Activated T-cell treated with anti-CD3 and anti-CD28 coated beads, Interleukin-2, amount 50 U/mL, for 4 hours (primary cell): ENCODE results near the gene GGNBP2. TPM values are rescaled to one million over a fixed set of nuclear protein-coding genes. Genes with fewer than 3 reads are reported as not detected.
"Not testable (repeated sequence)": the region's sequence is repeated elsewhere in the genome, so short reads cannot be mapped to it uniquely, and the experiment has no call there.

Experiments
- ATAC-seq, 2 donors: fragments of 200-7000 bp; cut with Tn5 transposase; one replicate each; pipeline ENCODE4 v1.10.0; 2021
- DNase-seq: peaks from one replicate; pipeline ENCODE4 v3.0.0-alpha.2; 2020
- H3K27me3 Mint-ChIP-seq: one replicate; pipeline ENCODE4 v1.8.0; 2021; ENCODE audit warnings: low read depth, mixed read lengths
- H3K36me3 Mint-ChIP-seq: one replicate; pipeline ENCODE4 v1.8.0; 2022; ENCODE audit warnings: mixed read lengths; ENCODE audit not compliant: insufficient read depth
- H3K4me1 Mint-ChIP-seq: one replicate; pipeline ENCODE4 v1.8.0; 2021; ENCODE audit warnings: low read depth, mixed read lengths
- H3K4me3 Mint-ChIP-seq: one replicate; pipeline ENCODE4 v1.8.0; 2021; ENCODE audit warnings: mild to moderate bottlenecking, moderate library complexity, mixed read lengths
- H3K9me3 Mint-ChIP-seq: one replicate; pipeline ENCODE4 v1.8.0; 2021; ENCODE audit warnings: mixed read lengths
- total RNA-seq, 3 donors: library from RNA; stranded (reverse); gene quantifications; one replicate each; pipeline ENCODE4 v1.2.1, GENCODE V29; 2021

GGNBP2 gene
- total RNA-seq, 3 donors from 2014 or later = 49.7 to 59.0 (median 51.5) TPM

- Mint-ChIP-seq H3K27me3 (no peaks in the 10 kb centered on the region), H3K36me3 (peaks cover 38% of the 10 kb centered on the region), H3K4me1 (peaks cover under 1% of the 10 kb centered on the region), H3K9me3 (no peaks in the 10 kb centered on the region), H3K4me3 (no peak overlapping the region)
- ATAC-seq (no peak), DNase-seq (no peak)
These were observed 37.5 kb upstream of the GGNBP2 start for GRCh38 chr17:36507266-36507665.

GRCh38 chr17:36508439-36508838 lies 36.3 kb upstream of the GGNBP2 start:
- not testable (repeated sequence) for ATAC-seq, H3K4me3 Mint-ChIP-seq, DNase-seq, H3K27me3 Mint-ChIP-seq, H3K4me1 Mint-ChIP-seq, H3K9me3 Mint-ChIP-seq
- H3K36me3 Mint-ChIP-seq = peaks cover 29% of the 10 kb centered on the region

- Mint-ChIP-seq H3K36me3 (peaks cover 24% of the 10 kb centered on the region), H3K4me1 (no peaks in the 10 kb centered on the region), H3K9me3 (no peaks in the 10 kb centered on the region), H3K27me3 (no peaks in the 10 kb centered on the region), H3K4me3 (no peak overlapping the region)
- DNase-seq = no peak
- no peak for ATAC-seq
These were observed 35.3 kb upstream of the GGNBP2 start for GRCh38 chr17:36509272-36509985.

GRCh38 chr17:36510636-36511035 lies 34.1 kb upstream of the GGNBP2 start:
- H3K27me3 Mint-ChIP-seq = no peaks in the 10 kb centered on the region
- H3K36me3 Mint-ChIP-seq = peaks cover 28% of the 10 kb centered on the region
- no peaks in the 10 kb centered on the region for H3K4me1 Mint-ChIP-seq
- ATAC-seq (no peak), DNase-seq (no peak)
- H3K4me3 Mint-ChIP-seq = no peak overlapping the region
- no peaks in the 10 kb centered on the region for H3K9me3 Mint-ChIP-seq

GRCh38 chr17:36511216-36511615 lies 33.5 kb upstream of the GGNBP2 start:
- peaks cover 27% of the 10 kb centered on the region for H3K36me3 Mint-ChIP-seq
- no peak for ATAC-seq

GRCh38 chr17:36512641-36513040 lies 32.1 kb upstream of the GGNBP2 start:
- Mint-ChIP-seq H3K9me3 (no peaks in the 10 kb centered on the region), H3K4me3 (no peak overlapping the region), H3K36me3 (peaks cover 28% of the 10 kb centered on the region), H3K4me1 (no peaks in the 10 kb centered on the region), H3K27me3 (no peaks in the 10 kb centered on the region)
- ATAC-seq (no peak), DNase-seq (no peak)

More at GRCh38 chr17:36511216-36511615, 33.5 kb upstream of the GGNBP2 start:
- no peak overlapping the region for H3K4me3 Mint-ChIP-seq
- no peak for DNase-seq
- no peaks in the 10 kb centered on the region for H3K9me3 Mint-ChIP-seq
- no peaks in the 10 kb centered on the region for H3K4me1 Mint-ChIP-seq
- H3K27me3 Mint-ChIP-seq = no peaks in the 10 kb centered on the region

GRCh38 chr17:36514856-36515255 lies 29.9 kb upstream of the GGNBP2 start:
- H3K36me3 Mint-ChIP-seq = peaks cover 25% of the 10 kb centered on the region

GRCh38 chr17:36515837-36516236 lies 28.9 kb upstream of the GGNBP2 start:
- Mint-ChIP-seq H3K9me3 (no peaks in the 10 kb centered on the region), H3K27me3 (no peaks in the 10 kb centered on the region), H3K4me3 (no peak overlapping the region), H3K36me3 (peaks cover 29% of the 10 kb centered on the region), H3K4me1 (no peaks in the 10 kb centered on the region)
- DNase-seq = no peak
- ATAC-seq = no peak

More at GRCh38 chr17:36514856-36515255, 29.9 kb upstream of the GGNBP2 start:
- DNase-seq = no peak
- no peak overlapping the region for H3K4me3 Mint-ChIP-seq
- no peak for ATAC-seq
- no peaks in the 10 kb centered on the region for H3K27me3 Mint-ChIP-seq
- H3K4me1 Mint-ChIP-seq = no peaks in the 10 kb centered on the region
- no peaks in the 10 kb centered on the region for H3K9me3 Mint-ChIP-seq

- Mint-ChIP-seq H3K4me1 (peaks cover 17% of the 10 kb centered on the region), H3K36me3 (peaks cover 43% of the 10 kb centered on the region), H3K9me3 (no peaks in the 10 kb centered on the region), H3K27me3 (no peaks in the 10 kb centered on the region), H3K4me3 (no peak overlapping the region)
- DNase-seq (no peak), ATAC-seq (no peak)
These were observed 21.6 kb upstream of the GGNBP2 start for GRCh38 chr17:36523113-36523512.

GRCh38 chr17:36524428-36524876 lies 20.3 kb upstream of the GGNBP2 start:
- H3K27me3 Mint-ChIP-seq = no peaks in the 10 kb centered on the region
- DNase-seq (no peak), ATAC-seq (peak; percentile 83 to 85)
- H3K9me3 Mint-ChIP-seq = no peaks in the 10 kb centered on the region
- H3K4me3 Mint-ChIP-seq = no peak overlapping the region
- peaks cover 48% of the 10 kb centered on the region for H3K36me3 Mint-ChIP-seq
- H3K4me1 Mint-ChIP-seq = peaks cover 17% of the 10 kb centered on the region

- H3K9me3 Mint-ChIP-seq = no peaks in the 10 kb centered on the region
- DNase-seq (no peak), ATAC-seq (no peak)
- peaks cover 44% of the 10 kb centered on the region for H3K36me3 Mint-ChIP-seq
- H3K4me1 Mint-ChIP-seq = peaks cover 17% of the 10 kb centered on the region
- no peak overlapping the region for H3K4me3 Mint-ChIP-seq
- no peaks in the 10 kb centered on the region for H3K27me3 Mint-ChIP-seq
These were observed 19.6 kb upstream of the GGNBP2 start for GRCh38 chr17:36525113-36525512.

GRCh38 chr17:36525888-36526287 lies 18.8 kb upstream of the GGNBP2 start:
- ATAC-seq = no peak
- DNase-seq = no peak
- no peaks in the 10 kb centered on the region for H3K27me3 Mint-ChIP-seq
- H3K36me3 Mint-ChIP-seq = peaks cover 36% of the 10 kb centered on the region
- H3K4me1 Mint-ChIP-seq = peaks cover 17% of the 10 kb centered on the region
- H3K4me3 Mint-ChIP-seq = no peak overlapping the region
- H3K9me3 Mint-ChIP-seq = no peaks in the 10 kb centered on the region

GRCh38 chr17:36527621-36528250 lies 17.0 kb upstream of the GGNBP2 start:
- peaks cover 20% of the 10 kb centered on the region for H3K4me1 Mint-ChIP-seq
- no peak overlapping the region for H3K4me3 Mint-ChIP-seq
- ATAC-seq = no peak
- no peaks in the 10 kb centered on the region for H3K27me3 Mint-ChIP-seq
- no peaks in the 10 kb centered on the region for H3K9me3 Mint-ChIP-seq
- peaks cover 43% of the 10 kb centered on the region for H3K36me3 Mint-ChIP-seq
- DNase-seq = no peak

GRCh38 chr17:36529121-36529520 lies 15.6 kb upstream of the GGNBP2 start:
- H3K4me3 Mint-ChIP-seq = no peak overlapping the region
- ATAC-seq (no peak), DNase-seq (no peak)
- no peaks in the 10 kb centered on the region for H3K27me3 Mint-ChIP-seq
- H3K4me1 Mint-ChIP-seq = peaks cover 26% of the 10 kb centered on the region
- no peaks in the 10 kb centered on the region for H3K9me3 Mint-ChIP-seq
- H3K36me3 Mint-ChIP-seq = peaks cover 48% of the 10 kb centered on the region

GRCh38 chr17:36532435-36532975 lies 12.2 kb upstream of the GGNBP2 start:
- ATAC-seq (no peak), DNase-seq (no peak)
- Mint-ChIP-seq H3K9me3 (no peaks in the 10 kb centered on the region), H3K36me3 (peaks cover 34% of the 10 kb centered on the region), H3K27me3 (no peaks in the 10 kb centered on the region), H3K4me1 (peaks cover 17% of the 10 kb centered on the region), H3K4me3 (peak overlapping the region; percentile 66)
